SU-DHL-6 (cell line): Measurements from ENCODE around the gene MYOF.

Source experiments
- H2AFZ ChIP-seq: fragments of 200-600 bp; sonication (generic); 2 replicates; pipeline ENCODE4 v1.6.1; 2014; ENCODE audit warnings: low read depth, mild to moderate bottlenecking, moderate library complexity, mixed read lengths, antibody characterized with exemption, low read length; ENCODE audit not compliant: severe bottlenecking
- H3F3A ChIP-seq: fragments of 200-600 bp; shearing (Covaris generic); 2 replicates; pipeline ENCODE4 v1.6.0; 2016; ENCODE audit warnings: antibody characterized with exemption, mild to moderate bottlenecking; ENCODE audit not compliant: insufficient read depth
- H3K27ac ChIP-seq: fragments of 200-600 bp; sonication (generic); 2 replicates; pipeline ENCODE4 v1.5.1; 2016; ENCODE audit warnings: low read depth, mild to moderate bottlenecking, low read length, moderate library complexity, mixed read lengths
- H3K27me3 ChIP-seq: fragments of 200-600 bp; sonication (generic), shearing (Covaris generic); 2 replicates; pipeline ENCODE4 v1.6.0; 2014; ENCODE audit warnings: mild to moderate bottlenecking, low read length
- H3K36me3 ChIP-seq: fragments of 200-600 bp; sonication (generic); 2 replicates; pipeline ENCODE4 v1.6.1; 2014; ENCODE audit warnings: mild to moderate bottlenecking, low read length, mixed read lengths
- H3K4me2 ChIP-seq: fragments of 300-600, 200-600 bp; shearing (Covaris generic), sonication (generic); 2 replicates; pipeline ENCODE4 v1.6.0; 2014; ENCODE audit warnings: low read length, low read depth, mild to moderate bottlenecking; ENCODE audit not compliant: poor library complexity, severe bottlenecking
- H3K4me3 ChIP-seq: fragments of 200-600 bp; sonication (generic); 2 replicates; pipeline ENCODE4 v1.5.1; 2014; ENCODE audit warnings: antibody characterized with exemption, low read length, mild to moderate bottlenecking, mixed read lengths; ENCODE audit not compliant: insufficient read depth, poor library complexity, severe bottlenecking
- H3K79me2 ChIP-seq: fragments of 200-600 bp; sonication (generic); 2 replicates; pipeline ENCODE4 v1.6.1; 2014; ENCODE audit warnings: mild to moderate bottlenecking, low read length, moderate library complexity; ENCODE audit not compliant: insufficient read depth
- H3K9ac ChIP-seq: fragments of 200-600 bp; sonication (generic); 2 replicates; pipeline ENCODE4 v1.7.0; 2014; ENCODE audit warnings: mild to moderate bottlenecking, low read length
- H3K9me2 ChIP-seq: fragments of 200-600 bp; sonication (generic); replicated peaks from 2 replicates; pipeline ENCODE4 v1.6.1; 2014; ENCODE audit warnings: low read length; ENCODE audit not compliant: insufficient read depth
- H3K9me3 ChIP-seq: fragments of 200-600 bp; sonication (generic); 2 replicates; pipeline ENCODE4 v1.6.1; 2014; ENCODE audit warnings: low read length, mixed read lengths; ENCODE audit not compliant: insufficient read depth
- H4K20me1 ChIP-seq: fragments of 200-600 bp; sonication (generic); 2 replicates; pipeline ENCODE4 v1.6.1; 2014; ENCODE audit warnings: low read depth, mild to moderate bottlenecking, antibody characterized with exemption, low read length, moderate library complexity, mixed read lengths
- CTCF ChIP-seq: fragments of 200-600 bp; sonication (generic); IDR thresholded peaks from one replicate; pipeline ENCODE4 v1.5.1; 2017; ENCODE audit warnings: antibody characterized with exemption, mild to moderate bottlenecking, low read length, moderate library complexity; ENCODE audit not compliant: insufficient read depth, poor library complexity, severe bottlenecking
- EZH2phosphoT487 ChIP-seq: fragments of 200-600 bp; sonication (generic), shearing (Covaris generic); conservative IDR thresholded peaks from 2 replicates; pipeline ENCODE4 v1.6.1; 2018; ENCODE audit warnings: mild to moderate bottlenecking, antibody characterized with exemption, low read length, moderate library complexity, mixed read lengths

Gene MYOF

GRCh38 chr10:93491602-93492121, 9.5 kb upstream of the MYOF start:
- Histone ChIP-seq H3K4me2 (no peak overlapping the region), H3K9me2 (no peaks in the 10 kb centered on the region), H4K20me1 (no peaks in the 10 kb centered on the region), H3K9me3 (no peaks in the 10 kb centered on the region), H2AFZ (no peak overlapping the region), H3F3A (peaks cover under 1% of the 10 kb centered on the region; the same call in 1 of the 2 replicates), H3K9ac (no peak overlapping the region), H3K4me3 (no peak overlapping the region), H3K27ac (no peak overlapping the region), H3K79me2 (no peaks in the 10 kb centered on the region; the same call in 1 of the 2 replicates), H3K36me3 (no peaks in the 10 kb centered on the region), H3K27me3 (no peaks in the 10 kb centered on the region)
- TF ChIP-seq EZH2phosphoT487 (no peak), CTCF (no peak)

- Histone ChIP-seq H3K27me3 (no peaks in the 10 kb centered on the region), H4K20me1 (no peaks in the 10 kb centered on the region), H3F3A (no peaks in the 10 kb centered on the region), H3K9ac (no peak overlapping the region), H3K4me3 (no peak overlapping the region), H3K79me2 (no peaks in the 10 kb centered on the region), H3K27ac (no peak overlapping the region), H2AFZ (no peak overlapping the region), H3K9me2 (no peaks in the 10 kb centered on the region), H3K4me2 (no peak overlapping the region), H3K9me3 (no peaks in the 10 kb centered on the region), H3K36me3 (no peaks in the 10 kb centered on the region)
- no peak for TF ChIP-seq EZH2phosphoT487
- TF ChIP-seq CTCF, result no peak
These were observed 6.9 kb upstream of the MYOF start for GRCh38 chr10:93488956-93489528.

- no peak overlapping the region for H3K4me3 ChIP-seq
- H3K9me2 ChIP-seq, result no peaks in the 10 kb centered on the region
- H3K36me3 ChIP-seq, result no peaks in the 10 kb centered on the region
- no peak overlapping the region for H3K4me2 ChIP-seq
- H3K27ac ChIP-seq, result no peak overlapping the region
- no peaks in the 10 kb centered on the region for H4K20me1 ChIP-seq
- H3K27me3 ChIP-seq, result no peaks in the 10 kb centered on the region
- H3K79me2 ChIP-seq, result no peaks in the 10 kb centered on the region
- TF ChIP-seq CTCF (no peak), EZH2phosphoT487 (no peak)
- H3F3A ChIP-seq, result no peaks in the 10 kb centered on the region
- no peak overlapping the region for H3K9ac ChIP-seq
- no peak overlapping the region for H2AFZ ChIP-seq
- H3K9me3 ChIP-seq, result no peaks in the 10 kb centered on the region
These were observed 3.6 kb upstream of the MYOF start for GRCh38 chr10:93485690-93486089.
